HuH-7 (cell line): Measurements from ENCODE around the gene PSMG4.
A peak's percentile ranks its signal among the peaks of the same experiment; 100 is the strongest.

Source experiments
- DNase-seq: peaks from one replicate; pipeline ENCODE4 v3.0.0; 2011; ENCODE audit warnings: low spot score

The PSMG4 gene

GRCh38 chr6:3252369-3252768 is 6.4 kb upstream of the PSMG4 start:
- no peak for DNase-seq

GRCh38 chr6:3252861-3253596 is 5.7 kb upstream of the PSMG4 start:
- DNase-seq, result no peak

GRCh38 chr6:3253597-3253961 is 5.2 kb upstream of the PSMG4 start:
- no peak for DNase-seq

GRCh38 chr6:3258201-3258600 is 546 bp upstream of the PSMG4 start:
- no peak for DNase-seq

- DNase-seq, result peak; percentile 32
Observed at GRCh38 chr6:3259491-3259958, 778 bp downstream of the PSMG4 start.

GRCh38 chr6:3260296-3260695 is 1.5 kb downstream of the PSMG4 start:
- no peak for DNase-seq

GRCh38 chr6:3260772-3261517 is 2.2 kb downstream of the PSMG4 start:
- DNase-seq, result no peak

- DNase-seq, result no peak
Observed at GRCh38 chr6:3261518-3261820, 2.7 kb downstream of the PSMG4 start.

- DNase-seq, result no peak
Observed at GRCh38 chr6:3261921-3262320, 3.2 kb downstream of the PSMG4 start.

- DNase-seq, result no peak
Observed at GRCh38 chr6:3263096-3263495, 4.3 kb downstream of the PSMG4 start.

GRCh38 chr6:3264356-3264755 is 5.6 kb downstream of the PSMG4 start:
- DNase-seq, result no peak

- DNase-seq, result no peak
Observed at GRCh38 chr6:3265671-3266070, 6.9 kb downstream of the PSMG4 start.

- no peak for DNase-seq
Observed at GRCh38 chr6:3266170-3266569, 7.4 kb downstream of the PSMG4 start.

GRCh38 chr6:3267162-3267561 is 8.4 kb downstream of the PSMG4 start:
- no peak for DNase-seq

- no peak for DNase-seq
Observed at GRCh38 chr6:3268680-3269079, 9.9 kb downstream of the PSMG4 start.

GRCh38 chr6:3269281-3269975 is 10.7 kb downstream of the PSMG4 start:
- DNase-seq, result no peak

- DNase-seq, result no peak
Observed at GRCh38 chr6:3270258-3270657, 11.5 kb downstream of the PSMG4 start.

- DNase-seq, result no peak
Observed at GRCh38 chr6:3271756-3272155, 13.0 kb downstream of the PSMG4 start.

- no peak for DNase-seq
Observed at GRCh38 chr6:3272911-3273547, 14.3 kb downstream of the PSMG4 start.

GRCh38 chr6:3273707-3274521 is 15.2 kb downstream of the PSMG4 start:
- no peak for DNase-seq
